A172 (cell line): ENCODE data around the gene TFCP2L1. TPM values are rescaled to one million over a fixed set of nuclear protein-coding genes. Genes with fewer than 3 reads are reported as not detected.

Experiments
- DNase-seq: peaks from one replicate; pipeline ENCODE4 v3.0.0-alpha.2; 2015; ENCODE audit warnings: low spot score
- total RNA-seq: library from RNA; depleted of rRNA; stranded (reverse); fragments of >200 nt; shearing (Covaris generic); gene quantifications from 2 replicates; pipeline ENCODE4 v1.2.3, GENCODE V29; 2014; rRNA removed

TFCP2L1 gene
- total RNA-seq, 1 experiment from 2014 or later: 0.26 TPM

DNA sequence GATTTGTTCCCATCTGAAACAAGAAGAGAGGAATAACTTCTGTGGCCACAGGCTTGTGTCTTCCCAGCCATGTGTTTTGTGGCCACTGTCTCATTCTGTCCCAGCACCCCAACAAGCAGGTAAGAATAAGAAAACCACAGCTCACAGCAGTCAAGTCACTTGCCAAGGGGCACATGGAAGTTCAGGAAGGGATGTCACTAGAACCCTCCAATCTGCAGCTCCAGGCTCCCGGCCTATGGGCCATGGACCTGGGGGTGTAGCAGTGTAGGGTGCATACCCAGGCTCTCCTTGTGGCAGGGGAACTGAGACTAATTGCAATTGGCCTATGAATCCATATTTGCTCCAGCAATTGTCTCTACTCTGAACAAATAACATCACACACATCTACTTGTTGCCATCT is 112.5 kb downstream of the TFCP2L1 start:
- no peak for DNase-seq

DNA sequence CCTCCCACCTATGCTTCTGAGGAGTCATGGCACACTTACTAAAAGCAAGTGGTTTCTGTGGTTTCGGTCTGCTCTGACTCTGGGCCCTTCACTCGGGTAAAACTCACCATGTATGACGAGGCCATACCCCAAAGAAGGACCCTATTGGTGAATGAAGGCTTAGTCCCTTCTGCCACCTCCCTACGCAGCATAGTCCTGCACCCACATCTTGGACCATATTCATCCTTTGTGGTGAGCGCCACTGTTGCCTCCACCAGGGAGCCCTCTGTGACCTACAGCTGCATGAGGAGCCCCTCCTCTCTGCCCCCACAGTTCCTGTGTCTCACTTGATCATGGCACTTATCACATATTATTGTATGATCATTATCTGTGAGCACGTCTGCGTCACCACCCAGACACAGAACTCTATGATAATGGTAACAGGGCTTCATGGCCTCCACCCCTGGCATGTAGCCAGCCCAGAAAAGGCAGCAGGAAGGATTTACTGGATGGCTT is 113.3 kb downstream of the TFCP2L1 start:
- no peak for DNase-seq

DNA sequence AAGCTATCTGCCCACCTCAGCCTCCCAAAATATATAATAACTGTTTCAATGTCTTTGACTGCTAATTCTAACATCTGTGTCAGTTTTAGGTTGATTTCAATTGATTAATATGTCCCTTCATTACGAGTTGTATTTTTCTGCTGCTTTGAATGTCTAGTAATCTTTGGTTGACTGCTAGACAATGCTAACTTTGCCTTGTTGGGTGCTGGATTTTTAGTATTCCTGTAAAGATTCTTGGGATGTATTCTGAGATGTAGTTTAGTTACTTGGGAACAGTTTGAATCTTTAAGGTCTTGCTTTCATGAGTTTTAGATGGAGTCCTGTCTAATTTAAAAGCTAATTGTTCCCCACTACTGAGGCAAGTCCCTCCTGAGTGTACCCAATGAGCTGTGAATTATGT is 114.4 kb downstream of the TFCP2L1 start:
- DNase-seq: no peak

DNA sequence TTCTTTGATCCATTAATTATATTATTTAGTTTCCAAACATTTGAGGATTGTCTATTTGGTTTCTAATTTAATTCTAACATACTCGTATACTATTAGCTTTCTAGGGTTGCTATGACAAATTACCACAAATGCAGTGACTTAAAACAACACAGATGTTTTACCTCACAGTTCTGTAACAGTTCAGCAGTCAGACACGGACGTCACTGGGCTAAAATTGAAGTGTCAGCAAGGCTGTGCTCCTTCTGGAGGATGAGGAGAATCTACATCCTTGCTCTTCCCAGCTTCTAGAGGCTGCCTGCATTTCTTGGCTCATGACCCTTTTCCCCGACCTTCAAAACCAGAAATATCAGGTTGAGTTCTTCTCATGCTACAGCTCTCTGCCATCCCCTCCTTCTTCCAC is 117.6 kb downstream of the TFCP2L1 start:
- DNase-seq: no peak

Other genes with a start within 250 kb of the TFCP2L1 start
- under 0.01 TPM in 1 of 2 replicates, not detected in the other for gene RNU4ATAC, start 245.7 kb upstream of the TFCP2L1 start, total RNA-seq